ENCODE results near the gene PEAK1.

Gene PEAK1

GRCh38 chr15:77119446-77119845 is 300.5 kb downstream of the PEAK1 start:
- DNase-seq = no peak

DNA sequence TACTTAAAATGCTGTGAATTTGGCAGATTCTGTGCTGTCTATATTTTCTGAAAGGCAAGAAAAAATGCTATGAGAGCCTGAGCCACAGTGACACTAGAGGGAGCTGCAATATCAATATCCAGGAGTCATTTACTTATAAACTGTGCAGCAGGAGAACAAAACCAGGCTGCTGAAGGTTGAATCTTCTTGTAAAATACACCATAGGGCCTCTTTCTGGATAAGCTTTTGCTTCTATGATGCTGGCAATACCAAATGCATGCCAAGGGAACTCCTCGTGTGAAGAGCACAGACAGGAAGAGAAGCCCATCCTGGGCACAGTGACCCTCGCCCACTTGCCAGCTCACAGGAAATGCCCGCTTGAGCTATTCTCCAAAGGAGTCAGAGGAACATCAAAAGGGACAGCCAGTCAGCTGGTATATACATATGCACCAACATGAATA is 301.0 kb downstream of the PEAK1 start:
- peak; percentile 17 for DNase-seq

DNA sequence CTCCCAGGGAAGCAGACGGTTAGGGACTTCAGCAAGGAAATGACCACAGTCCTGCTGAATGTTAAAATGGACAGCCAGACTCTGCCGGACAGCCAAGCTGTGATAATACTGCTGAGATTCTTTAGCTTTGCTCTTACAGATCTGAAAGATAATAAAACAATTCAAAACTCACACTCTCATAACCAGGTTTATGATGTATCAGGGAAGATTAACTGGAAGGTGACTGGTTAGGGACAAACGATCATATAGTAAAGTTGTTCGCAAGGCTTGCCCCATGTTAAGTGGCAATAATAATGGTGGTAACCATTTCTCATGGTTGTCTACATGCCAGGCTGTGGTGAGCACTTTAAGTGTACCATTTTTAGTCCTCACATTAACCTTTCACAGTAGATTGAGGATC is 304.7 kb downstream of the PEAK1 start:
- DNase-seq = no peak

GRCh38 chr15:77112838-77113504 is 306.9 kb downstream of the PEAK1 start:
- no peak for DNase-seq

GRCh38 chr15:77111789-77112188 is 308.1 kb downstream of the PEAK1 start:
- no peak for DNase-seq

DNA sequence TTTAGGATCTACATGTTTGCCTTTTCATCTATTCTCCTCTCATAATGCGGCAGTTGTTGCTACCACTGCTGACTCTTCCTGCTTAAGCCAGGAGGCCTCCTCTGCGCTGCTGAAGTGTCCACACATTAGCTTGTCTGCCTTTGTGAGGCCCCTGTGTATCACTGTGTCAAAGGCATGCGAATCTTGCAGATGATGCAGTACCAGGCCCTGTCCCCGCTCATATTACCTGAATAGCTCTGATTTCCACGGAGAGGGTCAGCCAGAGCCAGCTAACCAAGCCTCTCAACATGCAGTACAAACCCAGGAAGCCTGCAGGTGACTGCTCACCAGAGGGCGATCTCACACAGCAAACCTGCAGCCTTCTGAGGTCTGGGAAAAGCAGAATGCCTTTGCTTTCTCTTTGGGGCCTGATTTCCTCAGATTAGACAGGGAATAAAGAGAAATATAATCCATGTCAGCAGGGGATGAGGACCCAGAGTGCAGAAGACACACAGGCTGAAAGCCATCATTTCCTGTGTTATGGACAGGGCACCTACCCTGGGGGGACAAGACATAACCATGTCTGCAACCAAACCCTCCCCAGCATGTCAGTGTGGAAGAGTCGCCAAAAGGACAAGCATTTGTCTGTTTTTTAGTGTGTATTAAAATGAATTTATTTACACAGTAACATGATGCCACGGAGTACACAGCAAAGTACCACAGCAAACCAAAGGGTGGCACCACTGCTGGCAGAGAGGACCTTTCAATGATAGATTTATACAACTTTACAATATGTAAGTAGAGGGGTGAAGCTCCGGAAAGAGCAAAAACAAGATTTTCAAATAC is 312.2 kb downstream of the PEAK1 start:
- DNase-seq = no peak

GRCh38 chr15:77107068-77107467 is 312.8 kb downstream of the PEAK1 start:
- no peak for DNase-seq

- no peak for DNase-seq
Observed at GRCh38 chr15:77104155-77104554, 315.7 kb downstream of the PEAK1 start.

DNA sequence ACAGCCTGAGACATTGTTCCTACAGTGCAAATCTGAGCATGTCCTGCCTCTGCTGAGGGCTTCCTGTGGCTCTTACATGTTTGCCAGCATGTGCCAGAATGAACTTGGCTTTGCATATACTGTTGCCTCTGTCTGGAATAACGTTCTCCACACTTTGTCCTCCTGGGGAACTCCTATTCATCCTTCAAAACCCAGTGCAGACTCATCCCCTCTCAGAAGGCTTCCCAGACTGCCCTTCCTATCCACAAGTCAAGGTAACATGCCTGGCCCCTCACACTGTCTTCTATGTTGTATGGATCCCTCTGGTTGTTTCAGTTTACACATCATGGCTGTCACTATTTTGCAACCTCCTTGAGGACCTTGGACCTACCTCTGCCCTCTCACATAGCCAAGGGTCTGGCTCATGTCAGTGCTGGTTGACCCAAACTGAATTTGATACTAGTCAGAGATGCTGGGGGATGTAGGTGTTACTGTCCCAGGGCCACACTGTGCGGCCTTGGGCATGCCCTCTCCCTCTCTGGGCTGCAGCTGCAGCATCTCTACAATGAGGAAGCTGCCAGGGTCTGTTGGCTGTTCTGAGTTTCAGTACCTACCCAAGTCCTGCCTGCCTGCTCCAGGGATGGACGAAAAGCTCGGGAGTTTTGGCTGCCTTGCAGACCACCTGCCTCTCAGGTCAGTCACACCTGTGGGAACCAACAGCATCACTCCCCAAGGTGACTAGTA is 320.0 kb downstream of the PEAK1 start:
- no peak for DNase-seq

DNA sequence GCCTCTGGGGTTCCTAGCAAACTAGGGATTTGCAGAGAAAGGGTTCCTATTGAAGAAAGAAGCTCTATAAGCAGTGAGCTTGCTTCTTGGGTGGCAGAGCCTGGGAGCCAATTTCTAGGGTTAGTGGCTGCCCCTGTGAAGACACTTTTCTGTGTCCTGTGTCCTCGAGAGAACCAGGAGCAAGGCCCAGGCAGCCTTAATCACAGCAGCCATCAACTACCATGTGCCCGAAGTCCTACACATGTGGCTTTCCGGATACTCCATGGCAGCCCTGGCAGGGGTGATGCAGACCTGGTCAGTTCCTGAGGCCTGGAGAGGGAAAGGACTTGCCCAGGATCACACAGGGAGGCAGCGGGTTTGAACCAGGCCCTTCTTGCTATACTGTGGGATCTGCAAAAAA is 321.3 kb downstream of the PEAK1 start:
- no peak for DNase-seq

DNA sequence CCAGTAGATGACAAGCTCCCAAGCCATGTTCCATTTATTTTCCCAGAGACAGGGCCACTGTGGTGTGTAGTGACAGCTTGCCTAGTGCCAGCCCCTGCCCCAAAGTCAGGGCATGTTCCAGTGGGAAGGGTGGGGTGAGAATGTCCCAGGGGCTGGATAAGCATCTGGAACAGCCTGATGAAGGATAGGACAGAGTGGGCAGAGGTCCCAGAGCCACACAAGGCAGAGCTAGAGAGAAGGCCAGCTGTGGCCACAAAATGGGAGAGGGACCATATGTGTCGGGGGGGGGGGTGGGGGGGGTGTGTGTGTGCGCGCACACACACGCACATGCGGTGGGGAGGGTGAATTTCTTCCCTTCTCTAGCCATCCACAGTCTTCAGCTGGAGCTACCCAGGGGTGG is 322.0 kb downstream of the PEAK1 start:
- no peak for DNase-seq

DNA sequence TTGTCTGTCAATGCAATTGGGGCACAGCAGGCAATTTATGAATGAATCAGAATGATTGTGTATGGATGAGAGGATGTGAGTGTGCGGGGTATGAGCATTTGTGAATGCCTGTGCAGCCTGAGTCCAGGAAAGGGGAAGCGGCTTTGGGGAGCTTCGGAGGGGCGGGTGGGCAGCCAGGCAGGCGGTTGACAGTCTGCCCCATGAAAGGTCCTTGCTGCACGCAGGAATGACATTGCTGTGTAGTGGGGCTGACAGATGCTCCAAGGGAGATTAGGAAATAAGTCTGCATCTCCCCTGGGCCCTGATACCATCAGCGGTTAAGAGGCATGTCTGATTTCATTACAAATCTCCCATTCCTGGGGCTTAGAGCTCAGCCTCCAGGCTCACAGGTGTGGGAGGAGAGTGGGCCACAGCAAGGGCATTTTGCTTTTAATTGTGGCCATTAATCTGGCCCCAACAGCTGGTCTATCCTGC is 322.6 kb downstream of the PEAK1 start:
- no peak for DNase-seq

GRCh38 chr15:77096541-77096940 is 323.4 kb downstream of the PEAK1 start:
- DNase-seq = no peak

DNA sequence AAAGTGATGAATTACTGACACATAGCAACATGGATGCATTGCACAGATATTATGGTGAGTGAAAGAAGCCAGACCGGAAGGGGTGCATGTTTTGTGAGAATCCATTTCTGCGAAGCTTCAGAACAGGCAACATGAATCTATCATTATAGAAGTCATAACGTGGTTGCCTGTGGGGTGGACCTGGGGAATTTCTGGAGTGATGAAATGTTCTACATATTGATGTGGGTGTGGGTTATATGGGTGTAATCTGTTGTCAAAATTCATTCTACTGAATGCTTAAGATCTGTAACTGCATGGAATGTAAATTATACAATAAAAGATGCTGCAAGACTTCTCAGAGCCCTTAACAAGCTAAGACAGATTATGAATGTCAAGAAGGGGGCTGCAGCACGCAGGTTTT is 323.8 kb downstream of the PEAK1 start:
- no peak for DNase-seq

- no peak for DNase-seq
Observed at GRCh38 chr15:77094397-77095030, 325.4 kb downstream of the PEAK1 start.

GRCh38 chr15:77093436-77093835 is 326.5 kb downstream of the PEAK1 start:
- no peak for DNase-seq

- no peak for DNase-seq
Observed at GRCh38 chr15:77091097-77091496, 328.8 kb downstream of the PEAK1 start.

DNA sequence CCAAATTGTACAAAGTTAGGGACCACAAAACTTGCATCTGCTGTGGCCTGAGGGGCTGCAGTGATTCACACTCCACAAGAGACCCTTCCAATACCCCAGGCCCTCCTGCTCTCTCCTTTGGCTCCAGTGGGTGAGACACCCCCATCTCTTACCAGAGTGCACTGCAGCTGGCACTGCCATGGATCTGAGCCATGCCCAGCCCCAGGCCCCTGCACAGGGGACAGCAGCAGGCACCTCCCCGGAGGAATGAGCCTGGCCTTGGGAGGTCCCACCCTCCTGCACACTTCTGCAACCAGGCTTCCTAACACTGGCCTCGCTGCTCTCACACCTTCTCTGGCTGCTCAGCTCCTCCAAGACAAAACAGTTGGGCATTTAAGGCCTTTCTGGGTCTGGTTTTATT is 332.7 kb downstream of the PEAK1 start:
- DNase-seq = no peak

DNA sequence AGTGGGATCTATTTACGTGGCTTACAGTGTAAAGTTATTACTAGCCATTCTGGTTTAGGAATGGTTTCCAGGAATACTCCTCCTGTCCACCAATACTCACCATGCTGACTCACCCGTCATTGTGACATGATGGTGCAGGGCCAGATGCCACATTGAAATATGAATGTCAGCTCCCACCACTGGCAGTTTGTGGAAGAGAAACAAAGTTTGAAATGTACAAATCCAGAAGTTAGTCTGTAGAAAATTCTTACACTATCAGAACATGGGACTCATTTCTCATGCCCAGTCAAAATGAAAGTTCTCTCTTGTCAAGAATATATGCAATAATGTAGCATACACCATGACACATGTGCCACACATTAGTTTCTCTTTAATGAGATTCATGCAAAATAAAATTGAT is 334.6 kb downstream of the PEAK1 start:
- no peak for DNase-seq

DNA sequence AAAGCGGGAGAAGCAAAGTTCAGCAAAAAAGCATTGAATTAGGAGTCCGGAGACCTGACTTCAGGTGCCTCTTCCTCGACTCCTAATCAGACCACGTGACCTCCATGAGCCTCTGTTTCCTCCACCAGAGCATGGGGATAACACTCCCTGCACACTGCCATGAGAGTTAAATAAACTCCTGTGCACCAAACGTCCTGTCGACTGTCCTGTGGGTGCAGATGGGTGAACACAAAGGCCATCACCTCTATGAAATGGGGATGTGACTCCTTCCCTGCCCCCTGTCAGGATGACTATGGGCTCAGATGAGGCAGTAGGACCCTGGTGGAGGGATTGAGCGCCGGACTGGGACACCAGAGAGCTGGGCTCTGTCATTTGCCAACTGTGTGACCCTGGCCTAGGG is 335.5 kb downstream of the PEAK1 start:
- no peak for DNase-seq

GRCh38 chr15:77083381-77084160 is 336.3 kb downstream of the PEAK1 start:
- peak; percentile 19 for DNase-seq

DNA sequence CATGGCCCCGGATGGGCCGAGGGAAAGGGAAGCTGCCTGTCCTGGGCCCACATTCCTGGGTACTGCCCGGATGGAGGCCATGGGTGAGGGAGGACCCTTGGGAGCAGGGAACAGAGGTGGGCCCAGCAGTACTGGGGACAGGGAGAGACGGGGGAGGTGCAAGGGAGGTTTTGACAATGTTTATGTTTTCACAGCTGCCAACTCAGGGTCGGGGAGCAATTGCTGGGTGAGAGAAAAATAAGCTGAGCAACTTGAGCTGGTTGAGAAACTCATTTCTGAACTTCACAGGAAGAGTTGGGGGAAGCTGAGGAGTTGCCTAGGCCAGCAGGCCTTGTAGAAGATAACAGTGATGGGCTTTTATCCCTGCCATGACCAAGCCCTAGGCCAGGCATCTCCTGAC is 337.9 kb downstream of the PEAK1 start:
- no peak for DNase-seq
